ENCODE measurements around the gene HTRA3. TPM values are rescaled to one million over a fixed set of nuclear protein-coding genes. Genes with fewer than 3 reads are reported as not detected.

Gene HTRA3
- total and polyA plus RNA-seq, 2 experiments from 2014 or later, result 1.3 to 3.6 TPM

DNA sequence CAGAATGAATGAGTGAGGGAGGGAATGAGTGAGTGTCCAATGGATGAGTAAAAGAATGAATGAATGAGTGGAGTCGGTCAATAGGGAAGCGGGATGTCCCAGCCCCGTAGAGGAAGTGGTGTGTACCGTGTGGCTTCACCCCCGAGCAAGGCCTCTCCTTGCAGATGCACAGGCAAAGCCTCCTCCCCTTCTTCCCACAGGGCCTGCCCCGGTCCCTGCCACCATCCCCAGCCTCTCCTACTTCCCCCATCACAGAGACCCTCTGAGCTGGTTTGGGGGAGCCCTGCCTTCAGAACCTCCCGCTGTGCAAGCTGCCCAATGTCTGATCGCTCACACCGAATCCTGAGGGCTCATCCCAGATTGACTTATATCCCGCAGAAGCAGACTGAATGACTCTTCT is 13.6 kb downstream of the HTRA3 start:
- H3K36me3 ChIP-seq (ENCODE audit: insufficient read depth), result no peaks in the 10 kb centered on the region
- DNase-seq (ENCODE audit: low spot score), result no peak
- H3K36me3 Mint-ChIP-seq (ENCODE audit: low read depth), result no peaks in the 10 kb centered on the region
- H3K4me1 Mint-ChIP-seq, result peaks cover 2% of the 10 kb centered on the region; the same call in 1 of the 3 replicates
- peaks cover 6% of the 10 kb centered on the region for H3K27me3 Mint-ChIP-seq (ENCODE audit: insufficient read depth, low read depth, poor library complexity)
- H3K27ac ChIP-seq (ENCODE audit: low read depth), result no peak overlapping the region
- H3K9me2 ChIP-seq (ENCODE audit: insufficient read depth), result no peaks in the 10 kb centered on the region
- H3K27me3 ChIP-seq (ENCODE audit: insufficient read depth), result no peaks in the 10 kb centered on the region
- no peak overlapping the region for H3K4me3 Mint-ChIP-seq
- no peaks in the 10 kb centered on the region; the same call in 1 of the 2 replicates for H4K20me1 ChIP-seq (replicated peaks; ENCODE audit: insufficient read depth)
- H3K4me1 ChIP-seq (ENCODE audit: insufficient read depth), result no peaks in the 10 kb centered on the region
- no peak overlapping the region for H2AFZ ChIP-seq
- ATAC-seq, result no peak
- no peak overlapping the region for H3K4me2 ChIP-seq
- H3K79me2 ChIP-seq (replicated peaks; ENCODE audit: insufficient read depth), result no peaks in the 10 kb centered on the region
- TF ChIP-seq REST (IDR thresholded peaks at IDR 0.05; ENCODE audit: unreplicated experiment), result no peak
- TF ChIP-seq ZNF331 (CRISPR knock-in tag; IDR thresholded peaks at IDR 0.05; ENCODE audit: low read depth), result no peak
- no peak for TF ChIP-seq STAT1 (IDR thresholded peaks at IDR 0.05; ENCODE audit: unreplicated experiment)
- TF ChIP-seq, protein P1, sequence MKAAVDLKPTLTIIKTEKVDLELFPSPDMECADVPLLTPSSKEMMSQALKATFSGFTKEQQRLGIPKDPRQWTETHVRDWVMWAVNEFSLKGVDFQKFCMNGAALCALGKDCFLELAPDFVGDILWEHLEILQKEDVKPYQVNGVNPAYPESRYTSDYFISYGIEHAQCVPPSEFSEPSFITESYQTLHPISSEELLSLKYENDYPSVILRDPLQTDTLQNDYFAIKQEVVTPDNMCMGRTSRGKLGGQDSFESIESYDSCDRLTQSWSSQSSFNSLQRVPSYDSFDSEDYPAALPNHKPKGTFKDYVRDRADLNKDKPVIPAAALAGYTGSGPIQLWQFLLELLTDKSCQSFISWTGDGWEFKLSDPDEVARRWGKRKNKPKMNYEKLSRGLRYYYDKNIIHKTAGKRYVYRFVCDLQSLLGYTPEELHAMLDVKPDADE (IDR thresholded peaks at IDR 0.05), result no peak
- TF ChIP-seq EZH2phosphoT487 (IDR thresholded peaks at IDR 0.05; ENCODE audit: unreplicated experiment), result no peak
- TF ChIP-seq ZNF114 (CRISPR knock-in tag; IDR thresholded peaks at IDR 0.05), result no peak
- TF ChIP-seq, protein P2, sequence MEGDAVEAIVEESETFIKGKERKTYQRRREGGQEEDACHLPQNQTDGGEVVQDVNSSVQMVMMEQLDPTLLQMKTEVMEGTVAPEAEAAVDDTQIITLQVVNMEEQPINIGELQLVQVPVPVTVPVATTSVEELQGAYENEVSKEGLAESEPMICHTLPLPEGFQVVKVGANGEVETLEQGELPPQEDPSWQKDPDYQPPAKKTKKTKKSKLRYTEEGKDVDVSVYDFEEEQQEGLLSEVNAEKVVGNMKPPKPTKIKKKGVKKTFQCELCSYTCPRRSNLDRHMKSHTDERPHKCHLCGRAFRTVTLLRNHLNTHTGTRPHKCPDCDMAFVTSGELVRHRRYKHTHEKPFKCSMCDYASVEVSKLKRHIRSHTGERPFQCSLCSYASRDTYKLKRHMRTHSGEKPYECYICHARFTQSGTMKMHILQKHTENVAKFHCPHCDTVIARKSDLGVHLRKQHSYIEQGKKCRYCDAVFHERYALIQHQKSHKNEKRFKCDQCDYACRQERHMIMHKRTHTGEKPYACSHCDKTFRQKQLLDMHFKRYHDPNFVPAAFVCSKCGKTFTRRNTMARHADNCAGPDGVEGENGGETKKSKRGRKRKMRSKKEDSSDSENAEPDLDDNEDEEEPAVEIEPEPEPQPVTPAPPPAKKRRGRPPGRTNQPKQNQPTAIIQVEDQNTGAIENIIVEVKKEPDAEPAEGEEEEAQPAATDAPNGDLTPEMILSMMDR (conservative IDR thresholded peaks at IDR 0.05; ENCODE audit: low read depth in 2 of 2), result no peak
- TF ChIP-seq, protein P3, sequence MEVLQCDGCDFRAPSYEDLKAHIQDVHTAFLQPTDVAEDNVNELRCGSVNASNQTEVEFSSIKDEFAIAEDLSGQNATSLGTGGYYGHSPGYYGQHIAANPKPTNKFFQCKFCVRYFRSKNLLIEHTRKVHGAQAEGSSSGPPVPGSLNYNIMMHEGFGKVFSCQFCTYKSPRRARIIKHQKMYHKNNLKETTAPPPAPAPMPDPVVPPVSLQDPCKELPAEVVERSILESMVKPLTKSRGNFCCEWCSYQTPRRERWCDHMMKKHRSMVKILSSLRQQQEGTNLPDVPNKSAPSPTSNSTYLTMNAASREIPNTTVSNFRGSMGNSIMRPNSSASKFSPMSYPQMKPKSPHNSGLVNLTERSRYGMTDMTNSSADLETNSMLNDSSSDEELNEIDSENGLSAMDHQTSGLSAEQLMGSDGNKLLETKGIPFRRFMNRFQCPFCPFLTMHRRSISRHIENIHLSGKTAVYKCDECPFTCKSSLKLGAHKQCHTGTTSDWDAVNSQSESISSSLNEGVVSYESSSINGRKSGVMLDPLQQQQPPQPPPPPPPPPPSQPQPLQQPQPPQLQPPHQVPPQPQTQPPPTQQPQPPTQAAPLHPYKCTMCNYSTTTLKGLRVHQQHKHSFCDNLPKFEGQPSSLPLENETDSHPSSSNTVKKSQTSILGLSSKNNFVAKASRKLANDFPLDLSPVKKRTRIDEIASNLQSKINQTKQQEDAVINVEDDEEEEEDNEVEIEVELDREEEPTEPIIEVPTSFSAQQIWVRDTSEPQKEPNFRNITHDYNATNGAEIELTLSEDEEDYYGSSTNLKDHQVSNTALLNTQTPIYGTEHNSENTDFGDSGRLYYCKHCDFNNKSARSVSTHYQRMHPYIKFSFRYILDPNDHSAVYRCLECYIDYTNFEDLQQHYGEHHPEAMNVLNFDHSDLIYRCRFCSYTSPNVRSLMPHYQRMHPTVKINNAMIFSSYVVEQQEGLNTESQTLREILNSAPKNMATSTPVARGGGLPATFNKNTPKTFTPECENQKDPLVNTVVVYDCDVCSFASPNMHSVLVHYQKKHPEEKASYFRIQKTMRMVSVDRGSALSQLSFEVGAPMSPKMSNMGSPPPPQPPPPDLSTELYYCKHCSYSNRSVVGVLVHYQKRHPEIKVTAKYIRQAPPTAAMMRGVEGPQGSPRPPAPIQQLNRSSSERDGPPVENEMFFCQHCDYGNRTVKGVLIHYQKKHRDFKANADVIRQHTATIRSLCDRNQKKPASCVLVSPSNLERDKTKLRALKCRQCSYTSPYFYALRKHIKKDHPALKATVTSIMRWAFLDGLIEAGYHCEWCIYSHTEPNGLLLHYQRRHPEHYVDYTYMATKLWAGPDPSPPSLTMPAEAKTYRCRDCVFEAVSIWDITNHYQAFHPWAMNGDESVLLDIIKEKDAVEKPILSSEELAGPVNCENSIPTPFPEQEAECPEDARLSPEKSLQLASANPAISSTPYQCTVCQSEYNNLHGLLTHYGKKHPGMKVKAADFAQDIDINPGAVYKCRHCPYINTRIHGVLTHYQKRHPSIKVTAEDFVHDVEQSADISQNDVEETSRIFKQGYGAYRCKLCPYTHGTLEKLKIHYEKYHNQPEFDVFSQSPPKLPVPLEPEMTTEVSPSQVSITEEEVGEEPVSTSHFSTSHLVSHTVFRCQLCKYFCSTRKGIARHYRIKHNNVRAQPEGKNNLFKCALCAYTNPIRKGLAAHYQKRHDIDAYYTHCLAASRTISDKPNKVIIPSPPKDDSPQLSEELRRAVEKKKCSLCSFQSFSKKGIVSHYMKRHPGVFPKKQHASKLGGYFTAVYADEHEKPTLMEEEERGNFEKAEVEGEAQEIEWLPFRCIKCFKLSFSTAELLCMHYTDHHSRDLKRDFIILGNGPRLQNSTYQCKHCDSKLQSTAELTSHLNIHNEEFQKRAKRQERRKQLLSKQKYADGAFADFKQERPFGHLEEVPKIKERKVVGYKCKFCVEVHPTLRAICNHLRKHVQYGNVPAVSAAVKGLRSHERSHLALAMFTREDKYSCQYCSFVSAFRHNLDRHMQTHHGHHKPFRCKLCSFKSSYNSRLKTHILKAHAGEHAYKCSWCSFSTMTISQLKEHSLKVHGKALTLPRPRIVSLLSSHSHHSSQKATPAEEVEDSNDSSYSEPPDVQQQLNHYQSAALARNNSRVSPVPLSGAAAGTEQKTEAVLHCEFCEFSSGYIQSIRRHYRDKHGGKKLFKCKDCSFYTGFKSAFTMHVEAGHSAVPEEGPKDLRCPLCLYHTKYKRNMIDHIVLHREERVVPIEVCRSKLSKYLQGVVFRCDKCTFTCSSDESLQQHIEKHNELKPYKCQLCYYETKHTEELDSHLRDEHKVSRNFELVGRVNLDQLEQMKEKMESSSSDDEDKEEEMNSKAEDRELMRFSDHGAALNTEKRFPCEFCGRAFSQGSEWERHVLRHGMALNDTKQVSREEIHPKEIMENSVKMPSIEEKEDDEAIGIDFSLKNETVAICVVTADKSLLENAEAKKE (CRISPR knock-in tag; IDR thresholded peaks at IDR 0.05), result no peak
- TF ChIP-seq NANOG (IDR thresholded peaks at IDR 0.05; ENCODE audit: borderline replicate concordance), result no peak
- TF ChIP-seq EZH2 (IDR thresholded peaks at IDR 0.05; ENCODE audit: low read depth, unreplicated experiment), result no peak
- no peak for TF ChIP-seq CREB1 (CRISPR knock-in tag; IDR thresholded peaks at IDR 0.05; ENCODE audit: low read depth)
- no peak for TF ChIP-seq JUNB (IDR thresholded peaks at IDR 0.05; ENCODE audit: unreplicated experiment)
- no peak for TF ChIP-seq POLR2AphosphoS5 (IDR thresholded peaks at IDR 0.05; ENCODE audit: low read depth)
- no peaks in the 10 kb centered on the region for H3K9me3 Mint-ChIP-seq
- no peaks in the 10 kb centered on the region for H3F3A ChIP-seq (replicated peaks; ENCODE audit: low read depth)
- no peak overlapping the region for H3K27ac Mint-ChIP-seq
- H3K4me3 ChIP-seq, result no peak overlapping the region
